GM13976 (cell line): ENCODE measurements around the gene ADCK2.
"Not testable (repeated sequence)": the region's sequence is repeated elsewhere in the genome, so short reads cannot be mapped to it uniquely, and the experiment has no call there.

Experiments used
- DNase-seq: peaks from one replicate; pipeline ENCODE4 v3.0.0; 2012; ENCODE audit warnings: low spot score
- in situ Hi-C: fragments of 300-500 bp; cut with MboI; formaldehyde crosslinking; loops from one replicate; pipeline ENCODE4 v1.12.0; 2022; ENCODE audit warnings: low sequenced_read_pairs, mixed read lengths, inconsistent platforms; ENCODE audit not compliant: unreplicated experiment
- TF ChIP-seq, protein P1 (sequence below): IDR thresholded peaks from 2 replicates; pipeline ENCODE4 v1.5.1; 2012; ENCODE audit warnings: borderline replicate concordance, mild to moderate bottlenecking; ENCODE audit not compliant: insufficient read depth; ENCODE audit errors: extremely low read depth, missing control alignments, control extremely low read depth

Gene ADCK2

DNA sequence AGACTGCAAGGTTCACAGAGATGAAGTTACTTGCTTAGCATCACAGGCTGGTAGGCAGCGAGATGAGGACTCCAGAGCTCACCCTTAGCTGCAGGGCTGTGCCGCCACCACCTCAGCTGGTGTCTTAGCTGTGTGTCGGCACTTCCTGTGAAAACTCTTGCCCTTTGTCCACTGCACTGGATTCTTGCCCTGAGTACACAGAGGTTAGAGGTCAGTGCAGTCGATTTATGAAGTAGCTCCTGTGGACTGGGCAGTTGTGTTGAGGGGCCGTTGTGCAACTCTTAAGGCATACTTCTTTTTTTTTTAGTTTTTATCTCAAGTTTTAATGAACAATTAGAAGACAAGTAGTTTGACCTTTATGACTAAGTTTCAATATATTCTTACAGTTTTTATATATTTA is 34.4 kb downstream of the ADCK2 start:
- TF ChIP-seq, protein P1, sequence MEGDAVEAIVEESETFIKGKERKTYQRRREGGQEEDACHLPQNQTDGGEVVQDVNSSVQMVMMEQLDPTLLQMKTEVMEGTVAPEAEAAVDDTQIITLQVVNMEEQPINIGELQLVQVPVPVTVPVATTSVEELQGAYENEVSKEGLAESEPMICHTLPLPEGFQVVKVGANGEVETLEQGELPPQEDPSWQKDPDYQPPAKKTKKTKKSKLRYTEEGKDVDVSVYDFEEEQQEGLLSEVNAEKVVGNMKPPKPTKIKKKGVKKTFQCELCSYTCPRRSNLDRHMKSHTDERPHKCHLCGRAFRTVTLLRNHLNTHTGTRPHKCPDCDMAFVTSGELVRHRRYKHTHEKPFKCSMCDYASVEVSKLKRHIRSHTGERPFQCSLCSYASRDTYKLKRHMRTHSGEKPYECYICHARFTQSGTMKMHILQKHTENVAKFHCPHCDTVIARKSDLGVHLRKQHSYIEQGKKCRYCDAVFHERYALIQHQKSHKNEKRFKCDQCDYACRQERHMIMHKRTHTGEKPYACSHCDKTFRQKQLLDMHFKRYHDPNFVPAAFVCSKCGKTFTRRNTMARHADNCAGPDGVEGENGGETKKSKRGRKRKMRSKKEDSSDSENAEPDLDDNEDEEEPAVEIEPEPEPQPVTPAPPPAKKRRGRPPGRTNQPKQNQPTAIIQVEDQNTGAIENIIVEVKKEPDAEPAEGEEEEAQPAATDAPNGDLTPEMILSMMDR, result no peak
- DNase-seq, result no peak
- in situ Hi-C loops, result no loop called here

DNA sequence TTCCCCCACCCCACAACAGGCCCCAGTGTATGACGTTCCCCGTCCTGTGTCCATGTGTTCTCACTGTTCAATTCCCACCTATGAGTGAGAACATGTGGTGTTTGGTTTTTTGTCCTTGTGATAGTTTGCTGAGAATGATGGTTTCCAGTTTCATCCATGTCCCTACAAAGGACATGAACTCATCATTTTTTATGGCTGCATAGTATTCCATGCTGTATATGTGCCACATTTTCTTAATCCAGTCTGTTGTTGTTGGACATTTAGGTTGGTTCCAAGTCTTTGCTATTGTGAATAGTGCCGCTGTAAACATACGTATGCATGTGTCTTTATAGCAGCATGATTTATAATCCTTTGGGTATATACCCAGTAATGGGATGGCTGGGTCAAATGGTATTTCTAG is 36.0 kb downstream of the ADCK2 start:
- in situ Hi-C loops, DNase-seq: not testable (repeated sequence)

DNA sequence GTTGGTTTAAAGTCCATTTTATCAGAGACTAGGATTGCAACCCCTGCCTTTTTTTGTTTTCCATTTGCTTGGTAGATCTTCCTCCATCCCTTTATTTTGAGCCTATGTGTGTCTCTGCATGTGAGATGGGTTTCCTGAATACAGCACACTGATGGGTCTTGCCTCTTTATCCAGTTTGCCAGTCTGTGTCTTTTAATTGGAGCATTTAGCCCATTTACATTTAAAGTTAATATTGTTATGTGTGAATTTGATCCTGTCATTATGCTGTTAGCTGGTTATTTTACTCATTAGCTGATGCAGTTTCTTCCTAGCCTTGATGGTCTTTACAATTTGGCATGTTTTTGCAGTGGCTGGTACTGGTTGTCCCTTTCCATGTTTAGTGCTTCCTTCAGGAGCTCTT is 39.6 kb downstream of the ADCK2 start:
- in situ Hi-C loops, DNase-seq: not testable (repeated sequence)

DNA sequence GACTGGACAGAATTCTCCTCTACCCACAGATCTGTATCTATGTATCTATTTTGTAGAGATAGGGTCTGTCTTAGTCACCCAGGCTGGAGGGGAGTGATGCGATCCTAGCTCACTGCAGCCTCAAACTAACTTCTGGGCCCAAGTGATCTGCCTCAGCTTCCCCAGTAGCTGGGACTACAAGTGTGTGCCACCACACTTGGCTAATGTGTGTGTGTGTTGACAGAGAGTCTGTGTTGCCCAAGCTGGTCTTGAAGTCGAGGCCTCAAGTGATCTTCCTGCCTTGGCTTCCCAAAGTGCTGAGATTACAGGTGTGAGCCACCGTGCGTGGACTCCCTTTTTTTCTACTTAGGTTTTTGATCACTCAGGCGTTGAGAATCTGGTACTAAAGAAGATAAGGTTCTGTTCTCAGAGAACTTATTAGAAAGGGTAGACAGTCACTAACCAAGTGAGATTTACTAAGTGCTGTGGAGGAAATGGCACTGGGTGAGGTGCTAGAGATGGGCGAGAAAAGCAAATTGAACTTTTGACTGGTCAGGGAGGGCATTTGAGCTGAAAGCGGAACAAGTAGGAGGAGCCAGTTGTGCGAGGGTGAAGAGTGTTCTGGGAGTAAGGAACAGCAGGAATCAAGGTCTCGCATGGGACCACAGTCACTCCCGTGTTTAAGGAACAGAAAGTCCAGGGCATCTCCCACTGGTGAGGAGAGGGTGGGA is 41.7 kb downstream of the ADCK2 start:
- TF ChIP-seq, protein P1, result no peak
- DNase-seq, result no peak
- in situ Hi-C loops, result no loop called here

DNA sequence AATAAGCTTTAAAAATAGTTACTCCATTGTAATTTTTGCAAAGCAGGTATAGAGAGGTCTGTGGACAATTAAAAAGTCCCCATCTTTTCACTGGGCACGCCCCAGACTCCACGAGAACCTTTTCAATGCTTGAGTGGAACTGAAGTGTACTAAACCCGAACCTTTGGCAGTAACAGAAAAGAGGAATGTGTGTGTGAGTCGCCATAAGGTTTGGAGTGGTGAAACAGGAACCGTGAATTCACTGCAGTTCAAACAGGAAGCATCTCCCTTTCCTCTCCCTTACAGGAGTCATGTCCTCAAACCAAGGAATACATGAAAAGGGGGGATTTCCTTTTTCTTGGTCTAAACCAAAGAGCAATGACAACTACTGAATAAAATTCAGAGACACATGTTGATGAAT is 47.0 kb downstream of the ADCK2 start:
- TF ChIP-seq, protein P1, result no peak
- in situ Hi-C loops, result no loop called here
- DNase-seq, result no peak

DNA sequence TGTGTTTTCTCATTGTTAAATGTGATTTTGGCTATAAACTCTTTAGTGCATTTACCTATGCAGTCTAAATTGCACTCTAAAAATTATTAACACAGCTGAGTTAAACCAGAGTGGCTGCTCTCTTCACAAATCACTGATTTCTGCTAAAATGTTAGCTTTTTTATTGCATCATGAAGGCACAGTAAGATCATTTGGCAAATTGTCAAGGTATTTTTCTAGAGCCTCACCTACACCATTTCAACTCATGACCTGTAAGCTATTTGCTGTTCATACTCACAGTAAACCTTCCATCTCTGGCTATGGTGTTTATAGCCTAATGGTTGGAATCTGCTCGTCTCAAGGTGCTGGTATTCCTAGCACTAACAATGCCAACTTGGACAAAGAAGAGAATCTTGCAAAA is 49.5 kb downstream of the ADCK2 start:
- in situ Hi-C loops, result no loop called here
- TF ChIP-seq, protein P1, result no peak
- no peak for DNase-seq

DNA sequence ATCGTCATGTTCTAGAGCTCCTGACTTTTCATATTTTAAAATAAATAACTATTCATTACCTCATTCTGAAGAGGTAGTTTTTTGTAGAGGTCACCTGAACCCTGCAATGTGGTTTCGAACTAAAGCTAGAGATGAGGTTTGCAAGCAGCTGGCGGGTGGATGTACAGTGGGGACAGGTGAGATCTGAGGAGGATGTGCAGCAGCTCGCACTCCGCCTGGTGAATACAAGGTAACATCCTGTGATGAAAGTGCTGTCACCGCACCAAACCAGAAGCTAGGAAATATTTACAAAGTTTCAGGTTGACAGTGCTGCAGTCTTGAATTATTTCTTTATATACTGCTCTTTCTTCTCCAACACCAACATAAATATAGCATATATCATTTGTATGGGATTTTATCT is 50.3 kb downstream of the ADCK2 start:
- DNase-seq, result no peak
- in situ Hi-C loops, result no loop called here
- TF ChIP-seq, protein P1, result no peak

DNA sequence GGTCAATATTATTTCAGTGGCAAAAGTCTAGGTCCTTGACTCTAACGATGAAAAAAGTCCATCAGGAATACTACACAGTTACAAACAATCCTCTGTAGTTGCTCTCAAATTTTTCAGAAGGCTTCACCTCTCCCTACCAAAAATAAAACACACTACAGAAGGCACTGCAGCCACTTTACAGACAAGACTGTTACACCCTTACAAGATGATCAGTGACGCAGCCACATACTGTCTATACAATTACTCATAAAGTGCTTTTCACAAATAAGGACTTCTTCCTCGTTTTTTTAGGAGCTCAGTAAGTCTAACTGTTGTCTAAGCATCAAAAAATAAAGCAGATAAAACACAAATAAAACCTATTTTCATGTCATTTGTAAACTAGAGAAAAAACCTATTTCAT is 50.8 kb downstream of the ADCK2 start:
- in situ Hi-C loops, result no loop called here
- TF ChIP-seq, protein P1, result no peak
- no peak for DNase-seq
